GM19372 (cell line): ENCODE measurements around the gene PIBF1.
"Not testable (repeated sequence)": the region's sequence is repeated elsewhere in the genome, so short reads cannot be mapped to it uniquely, and the experiment has no call there.

Experiments
- ATAC-seq: cut with Tn5 transposase; IDR thresholded peaks from one replicate; pipeline ENCODE4 v1.9.1; 2021; ENCODE audit warnings: mild to moderate bottlenecking, low read depth, moderate library complexity; ENCODE audit not compliant: unreplicated experiment

PIBF1 gene

DNA sequence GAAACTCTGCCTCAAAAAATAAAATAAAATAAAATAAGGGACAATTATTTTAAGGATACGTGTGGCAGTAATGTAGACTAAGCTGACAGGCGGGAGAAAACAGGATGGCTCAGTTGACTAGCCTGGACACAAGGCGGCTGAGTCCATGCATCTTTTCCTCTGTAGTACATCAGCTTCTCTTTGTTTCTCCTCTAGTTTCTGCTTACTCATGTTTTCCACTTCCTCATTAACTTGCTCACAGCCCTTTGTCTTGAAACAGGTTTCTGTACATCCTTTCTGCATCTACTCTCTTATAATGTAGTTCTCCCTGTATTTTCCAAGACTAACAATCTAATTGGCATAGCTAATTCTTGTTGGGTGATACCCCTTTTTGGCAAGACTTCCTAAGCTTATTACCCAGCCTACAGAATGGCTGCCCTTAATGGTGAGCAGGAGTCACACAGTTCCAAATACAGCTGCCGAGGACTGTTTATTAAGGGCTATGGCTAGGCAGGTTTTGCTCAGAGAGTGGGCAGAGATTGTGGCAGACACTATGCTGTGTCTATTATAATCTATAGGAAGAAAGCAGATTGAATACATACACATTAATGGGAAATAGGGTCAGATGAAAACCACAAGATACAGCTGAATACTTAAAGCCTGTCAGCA, 218.2 kb downstream of the PIBF1 start:
- no peak for ATAC-seq

DNA sequence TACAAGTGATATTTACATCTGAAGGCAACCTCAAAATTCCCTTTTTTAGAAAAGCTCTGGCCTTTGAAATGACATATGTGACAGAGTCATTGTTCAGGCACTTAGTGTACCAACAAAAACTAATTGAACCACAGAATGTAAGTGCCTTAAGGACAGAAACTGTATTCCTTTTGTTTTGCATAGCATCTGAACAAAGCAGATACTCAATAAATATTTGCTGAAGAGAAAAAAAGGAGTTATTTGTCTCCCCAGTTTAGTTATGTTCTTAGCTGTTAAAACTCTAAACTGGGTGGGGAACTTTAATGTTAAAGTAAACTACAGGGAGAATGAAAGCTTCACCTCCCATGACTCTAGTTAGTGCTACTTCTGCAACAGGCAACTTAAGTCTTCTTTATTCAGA, 220.0 kb downstream of the PIBF1 start:
- no peak for ATAC-seq

DNA sequence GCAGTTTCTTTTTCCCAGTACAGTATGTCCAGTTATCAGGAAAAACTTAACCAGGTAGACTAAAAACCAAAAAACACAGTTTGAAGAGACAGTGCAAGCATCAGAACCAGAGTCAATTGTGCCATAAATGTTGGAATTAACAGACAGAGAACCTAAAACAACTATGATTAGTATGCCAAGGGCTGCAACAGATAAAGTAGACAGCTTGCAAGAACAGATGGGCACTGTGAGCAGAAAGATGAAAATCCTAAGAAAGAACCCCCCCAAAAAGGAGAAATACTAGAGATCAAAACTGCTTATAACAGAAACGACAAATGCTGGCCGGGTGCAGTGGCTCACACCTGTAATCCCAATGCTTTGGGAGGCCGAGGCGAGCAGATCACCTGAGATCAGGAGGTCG, 229.8 kb downstream of the PIBF1 start:
- ATAC-seq = no peak

DNA sequence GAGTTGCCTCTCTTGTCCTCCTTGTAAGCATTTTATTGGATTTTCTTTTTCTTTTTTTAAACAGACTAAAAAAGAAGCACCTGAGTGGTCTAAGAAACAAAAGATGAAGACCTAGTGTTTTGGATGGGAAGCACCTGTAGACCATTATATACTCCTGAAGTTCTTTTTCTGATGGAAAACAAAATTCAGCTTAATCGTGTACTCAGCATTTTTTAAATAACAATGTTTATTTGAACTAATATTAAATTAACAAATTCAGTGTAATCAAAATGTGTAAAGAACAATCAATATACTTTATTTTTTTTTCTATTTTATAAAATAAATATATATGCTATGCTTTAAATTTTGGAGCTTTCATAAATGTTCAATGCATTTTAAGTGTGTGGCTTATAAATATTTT, 233.9 kb downstream of the PIBF1 start:
- no peak for ATAC-seq

DNA sequence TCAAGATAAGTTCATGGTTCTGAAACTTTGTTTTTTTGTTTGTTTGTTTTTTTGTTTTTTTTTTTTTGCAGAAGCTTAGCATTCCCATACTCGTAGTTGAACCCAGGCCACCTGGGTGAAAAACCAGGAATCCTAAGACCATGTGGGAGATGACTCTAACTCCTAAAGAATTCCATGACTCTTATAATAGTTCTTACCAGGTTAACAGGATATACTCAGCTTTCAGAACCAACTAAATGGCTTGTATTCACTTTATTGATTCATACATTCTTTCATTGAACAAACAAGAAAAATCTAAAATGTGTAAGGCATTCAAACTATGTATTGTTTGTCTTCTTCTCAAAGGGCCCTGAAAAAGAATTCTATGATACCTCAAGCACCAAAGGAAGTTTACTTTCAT, 236.4 kb downstream of the PIBF1 start:
- no peak for ATAC-seq

DNA sequence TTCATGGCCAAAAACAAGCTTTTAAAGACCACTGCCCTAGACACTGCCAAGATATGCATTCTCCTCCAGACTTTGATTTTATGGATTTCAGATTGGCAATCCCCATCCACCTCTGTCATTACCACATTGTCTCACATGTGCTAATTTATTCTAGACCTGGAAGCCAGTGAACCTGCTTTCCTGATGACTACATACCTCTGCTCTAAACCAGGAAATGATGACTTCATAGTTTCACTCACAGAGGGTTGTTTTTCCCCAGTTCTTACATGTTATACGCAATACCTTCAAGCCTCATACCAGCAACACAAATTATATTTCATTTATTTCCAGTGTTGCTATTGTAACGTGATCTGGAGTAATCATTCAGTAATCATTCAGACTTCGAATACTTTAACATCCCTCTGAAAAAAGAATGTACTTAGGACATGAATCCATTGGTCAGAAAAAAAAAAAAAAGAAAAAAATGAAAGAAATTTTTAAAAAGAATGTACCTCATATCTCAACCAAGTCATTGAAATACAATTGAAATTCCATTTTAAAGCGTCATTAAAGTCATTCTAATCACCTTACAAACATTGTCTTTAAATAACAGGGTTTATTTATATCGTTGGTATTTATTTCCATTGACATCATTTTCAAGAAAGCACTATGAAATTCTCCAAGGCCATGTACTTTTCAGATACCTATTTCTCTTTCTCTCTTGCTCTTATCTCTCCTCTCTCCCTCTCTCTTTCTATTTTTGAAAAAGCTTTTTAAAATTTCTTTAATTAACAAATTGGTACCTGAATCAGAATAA, 243.5 kb downstream of the PIBF1 start:
- no peak for ATAC-seq

DNA sequence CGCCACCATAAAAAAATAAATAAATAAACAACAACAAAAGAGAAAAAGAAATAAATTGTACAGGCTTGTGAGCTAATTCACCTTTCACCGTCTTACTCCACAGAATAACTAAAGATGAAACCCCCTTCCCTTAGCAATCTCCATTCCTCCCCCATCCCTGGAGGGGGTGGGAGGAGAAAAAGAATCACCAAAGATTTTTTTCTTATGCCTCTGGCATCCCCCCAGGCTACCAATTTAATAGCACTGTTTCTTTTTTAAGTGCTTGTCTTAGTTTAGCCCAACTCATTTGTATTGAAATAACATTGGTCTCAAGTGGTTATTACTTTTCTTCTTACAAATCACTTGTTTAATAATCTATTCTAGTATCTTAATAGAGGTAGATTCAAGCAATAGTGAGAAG, 253.0 kb downstream of the PIBF1 start:
- no peak for ATAC-seq

DNA sequence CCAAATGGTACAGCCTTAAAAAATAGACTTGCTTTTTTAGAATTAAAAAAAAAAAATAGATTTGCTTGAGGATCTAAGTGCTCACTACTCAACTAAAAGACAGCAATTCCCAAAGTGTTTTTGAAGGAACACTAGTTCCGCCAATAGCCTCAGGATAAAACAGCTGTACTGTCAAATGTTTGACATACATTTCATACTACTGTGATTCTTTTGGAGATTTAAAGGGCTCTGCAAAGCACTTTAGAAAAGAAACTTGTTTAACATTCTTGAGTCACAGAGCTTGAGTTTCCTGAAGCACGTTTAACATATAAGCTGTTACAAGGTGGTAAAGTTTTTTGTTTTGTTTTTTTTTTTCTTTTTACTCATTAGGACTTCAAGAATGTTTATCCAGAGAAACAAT, 253.7 kb downstream of the PIBF1 start:
- ATAC-seq = no peak

DNA sequence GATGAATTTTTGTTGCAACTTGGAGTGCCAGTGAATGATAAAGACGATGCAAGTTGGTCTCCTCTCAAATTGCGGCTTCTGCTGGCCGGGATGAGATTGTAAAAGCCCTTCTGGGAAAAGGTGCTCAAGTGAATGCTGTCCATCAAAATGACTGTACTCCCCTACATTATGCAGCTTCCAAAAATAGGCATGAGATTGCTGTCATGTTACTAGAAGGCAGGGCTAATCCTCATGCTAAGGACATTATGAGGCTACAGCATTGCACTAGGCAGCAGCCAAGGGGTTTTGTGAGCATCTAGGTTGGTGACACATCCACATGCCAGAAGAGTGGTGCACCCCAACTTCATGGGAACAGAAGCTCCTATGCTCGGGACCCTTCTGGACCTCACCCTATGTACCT, 254.6 kb downstream of the PIBF1 start:
- ATAC-seq = no peak

DNA sequence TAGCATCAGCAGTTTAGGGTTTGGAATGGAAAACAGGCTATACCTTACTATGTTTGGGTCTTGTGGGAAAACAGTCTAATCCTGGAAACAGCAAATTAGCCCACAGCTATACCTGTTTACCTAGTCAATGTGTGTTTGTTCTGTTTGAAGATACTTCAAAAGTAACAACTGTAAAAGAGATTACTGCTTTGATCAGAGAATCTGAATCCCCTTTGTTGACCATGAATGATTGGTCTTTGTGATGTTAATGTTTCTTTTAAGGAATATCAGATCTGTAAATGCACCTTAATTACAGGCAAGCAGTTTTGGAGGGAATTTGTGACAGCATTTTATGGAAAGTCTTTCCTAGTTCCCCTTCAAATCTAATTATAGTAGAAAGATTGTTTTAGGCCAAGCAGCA, 256.1 kb downstream of the PIBF1 start:
- ATAC-seq = no peak

DNA sequence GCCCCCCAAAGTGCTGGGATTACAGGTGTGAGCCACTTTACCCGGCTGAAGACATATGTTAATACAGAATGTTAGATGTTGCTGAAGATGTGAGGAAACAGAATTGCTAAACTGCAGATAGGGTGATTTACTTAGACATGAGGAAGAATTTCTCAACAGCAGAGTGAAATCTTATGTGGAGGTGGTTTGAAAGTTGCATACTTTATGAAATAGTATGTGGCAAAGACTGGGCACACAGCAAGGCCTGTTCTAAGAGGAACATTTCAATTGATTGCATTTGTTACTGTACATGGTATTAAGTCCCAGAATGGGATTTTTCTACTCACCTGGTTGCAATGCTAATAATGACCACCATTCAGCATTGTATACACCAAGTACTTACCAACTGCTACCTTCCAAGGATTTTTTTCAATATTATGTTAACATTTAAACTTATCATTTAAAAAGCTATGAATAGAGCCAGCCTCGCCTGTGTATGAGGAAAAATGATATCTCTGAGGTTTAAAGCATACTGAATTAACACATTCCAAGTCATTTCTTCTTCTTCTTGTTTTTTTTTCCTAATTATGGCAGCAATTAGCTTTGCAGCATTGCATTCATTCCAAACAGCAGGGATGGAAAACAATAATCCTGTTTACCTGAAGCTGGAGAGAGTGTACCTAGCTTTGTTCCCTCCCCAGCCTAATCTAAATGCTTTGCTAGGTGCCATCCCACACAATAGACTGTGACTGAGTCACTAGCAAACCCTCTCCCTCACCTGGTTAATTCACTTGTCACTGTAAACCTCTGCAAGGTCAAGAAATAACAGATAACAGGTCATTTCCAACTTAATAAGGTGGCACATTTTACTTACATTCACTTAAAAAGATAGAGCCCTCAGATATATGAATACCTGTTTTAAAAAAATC, 257.5 kb downstream of the PIBF1 start:
- no peak for ATAC-seq

DNA sequence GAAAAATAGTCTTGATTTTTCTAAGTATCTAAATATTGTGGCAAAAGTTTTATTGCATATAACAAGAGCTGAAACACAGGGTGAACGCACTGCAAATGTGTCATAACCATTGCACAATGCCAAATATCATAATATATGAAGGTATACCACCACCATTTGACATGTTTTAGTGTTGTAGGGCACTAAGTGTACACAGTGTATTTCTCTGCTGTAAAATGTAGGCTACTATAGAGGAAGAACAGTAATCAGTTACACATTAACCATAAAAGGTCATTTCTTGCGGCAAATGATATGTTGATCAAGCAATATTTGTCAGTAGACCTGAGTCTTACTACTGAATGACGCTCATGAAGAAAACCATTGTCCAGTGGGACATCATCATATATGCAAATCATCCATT, 258.6 kb downstream of the PIBF1 start:
- ATAC-seq = no peak

DNA sequence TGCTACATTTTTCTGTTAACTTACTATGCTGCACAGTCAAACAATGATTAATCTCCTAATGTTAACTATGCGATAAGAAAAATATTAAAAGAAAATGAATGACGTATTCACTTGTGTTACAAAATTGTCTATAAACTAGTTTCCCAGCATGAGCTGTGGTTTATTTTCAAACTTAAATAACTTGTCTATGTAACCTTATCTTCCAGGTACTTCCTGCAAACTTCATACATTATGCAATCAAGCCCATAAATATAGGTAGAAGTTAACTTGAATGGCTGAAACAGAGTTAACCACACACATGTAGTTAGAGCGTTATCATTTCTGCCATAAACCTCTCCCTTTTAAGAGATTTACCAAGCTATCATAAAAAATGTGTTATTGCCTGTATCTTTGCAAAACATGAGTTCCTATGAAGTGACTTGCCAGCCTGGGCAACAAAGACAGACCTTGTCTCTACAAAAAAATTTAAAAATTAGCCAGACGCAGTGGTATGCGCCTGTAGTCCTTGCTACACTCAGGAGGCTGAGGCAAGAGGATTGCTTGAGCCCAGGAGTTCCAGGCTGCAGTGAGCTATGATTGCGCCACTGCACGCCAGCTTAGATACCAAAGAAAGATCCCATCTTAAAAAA, 259.1 kb downstream of the PIBF1 start:
- no peak for ATAC-seq

DNA sequence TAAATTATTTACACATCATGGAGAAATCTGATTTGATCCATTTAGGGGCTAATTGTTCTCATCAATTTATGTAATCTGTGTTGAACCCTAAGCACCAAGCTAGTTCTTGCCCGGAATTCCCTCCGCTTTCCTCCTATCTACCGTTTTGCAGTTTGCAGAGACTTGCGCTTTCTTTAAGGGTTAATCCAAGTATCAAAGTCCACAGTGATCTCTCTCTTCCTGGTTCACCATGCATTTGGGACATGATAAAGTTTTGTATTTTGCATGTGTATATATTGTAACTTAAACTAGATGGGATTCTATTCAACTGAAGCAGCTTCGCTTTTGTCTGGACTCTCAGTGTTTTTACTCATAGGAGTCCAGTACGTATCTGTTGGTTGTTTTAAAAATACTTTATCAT, 263.1 kb downstream of the PIBF1 start:
- ATAC-seq = no peak

DNA sequence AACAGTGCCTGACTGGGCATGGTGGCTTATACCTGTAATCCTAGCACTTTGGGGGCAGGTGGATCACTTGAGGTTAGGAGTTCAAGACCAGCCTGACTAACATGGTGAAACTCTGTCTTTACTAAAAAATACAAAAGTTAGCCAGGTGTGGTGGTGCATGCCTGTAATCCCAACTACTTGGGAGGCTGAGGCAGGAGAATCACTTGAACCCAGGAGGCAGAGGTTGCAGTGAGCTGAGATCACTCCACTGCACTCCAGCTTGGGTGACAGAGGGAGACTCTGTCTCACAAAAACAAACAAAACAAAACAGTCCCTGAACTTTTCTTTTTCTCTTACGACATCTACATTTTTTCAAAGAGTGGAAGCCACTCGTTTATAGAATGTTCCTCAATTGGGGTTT, 266.7 kb downstream of the PIBF1 start:
- not testable (repeated sequence) for ATAC-seq

DNA sequence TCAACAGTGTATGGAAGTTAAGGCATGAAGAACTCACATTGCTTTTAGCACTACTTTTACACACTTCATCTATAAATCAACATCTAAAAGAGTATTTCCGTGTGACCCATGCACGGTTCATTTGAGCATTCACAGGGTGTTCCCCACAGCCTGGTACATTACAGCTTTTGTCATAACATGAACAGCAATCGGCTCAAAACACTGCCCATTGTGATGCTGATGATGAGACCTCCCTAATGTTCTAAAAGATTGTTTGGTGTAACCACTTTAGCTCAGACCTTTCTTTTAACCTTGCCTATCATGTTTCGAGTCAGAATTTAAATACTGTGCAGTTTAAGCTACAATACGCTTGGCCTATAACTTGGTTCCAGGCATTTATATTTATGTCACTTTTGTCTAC, 272.8 kb downstream of the PIBF1 start:
- no peak for ATAC-seq

DNA sequence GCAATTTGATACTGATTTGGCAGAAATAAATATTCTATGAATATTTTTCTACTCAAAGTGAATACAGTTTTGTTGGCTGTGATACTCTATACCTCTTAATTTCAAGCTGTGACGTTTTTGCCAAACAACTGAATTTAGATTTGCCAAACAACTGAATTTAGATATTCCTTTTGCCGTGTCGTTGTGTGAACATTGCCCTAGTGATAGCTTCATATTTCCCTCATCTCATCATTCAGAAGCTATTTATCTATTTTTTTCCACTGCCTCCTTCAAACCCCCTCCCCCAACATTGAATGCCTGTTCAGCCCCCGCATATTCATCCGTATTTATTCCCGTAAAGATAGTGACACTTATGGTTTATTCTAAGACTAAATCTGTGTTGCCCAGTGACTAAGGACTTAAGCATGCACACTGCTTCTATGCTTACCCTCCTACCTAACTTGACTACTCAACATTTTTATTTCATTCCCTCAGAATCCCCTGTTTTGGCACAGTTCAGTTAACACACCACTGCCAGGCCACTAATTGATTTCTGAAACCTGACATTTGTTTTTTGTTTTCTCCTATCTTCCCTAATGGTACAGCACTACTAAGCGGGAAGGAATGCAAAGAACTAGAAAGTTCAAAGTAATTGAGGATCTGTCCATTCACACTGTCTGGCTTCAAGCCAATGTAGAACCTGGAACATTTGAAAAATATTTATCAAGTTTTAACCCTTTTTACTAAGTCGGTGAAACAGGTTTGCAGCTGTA, 274.1 kb downstream of the PIBF1 start:
- ATAC-seq = no peak

DNA sequence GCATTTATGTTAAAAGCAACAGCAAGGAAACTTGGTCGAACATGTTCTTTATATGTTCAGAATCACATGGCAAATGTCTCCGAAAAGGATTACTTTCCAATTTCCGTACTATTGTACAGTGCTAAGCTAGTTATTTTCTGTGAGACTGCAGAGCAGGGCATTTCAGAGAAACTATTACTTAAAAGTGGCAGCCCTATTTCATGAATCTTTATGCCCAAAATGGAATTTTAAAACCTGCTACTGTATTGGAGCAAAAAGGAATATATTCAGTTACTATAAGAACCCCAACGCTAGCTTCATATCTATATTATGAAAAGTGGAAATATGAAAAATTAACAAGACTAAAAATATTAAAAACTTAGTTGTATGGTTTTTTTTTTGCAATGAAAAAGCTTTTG, 274.6 kb downstream of the PIBF1 start:
- no peak for ATAC-seq

DNA sequence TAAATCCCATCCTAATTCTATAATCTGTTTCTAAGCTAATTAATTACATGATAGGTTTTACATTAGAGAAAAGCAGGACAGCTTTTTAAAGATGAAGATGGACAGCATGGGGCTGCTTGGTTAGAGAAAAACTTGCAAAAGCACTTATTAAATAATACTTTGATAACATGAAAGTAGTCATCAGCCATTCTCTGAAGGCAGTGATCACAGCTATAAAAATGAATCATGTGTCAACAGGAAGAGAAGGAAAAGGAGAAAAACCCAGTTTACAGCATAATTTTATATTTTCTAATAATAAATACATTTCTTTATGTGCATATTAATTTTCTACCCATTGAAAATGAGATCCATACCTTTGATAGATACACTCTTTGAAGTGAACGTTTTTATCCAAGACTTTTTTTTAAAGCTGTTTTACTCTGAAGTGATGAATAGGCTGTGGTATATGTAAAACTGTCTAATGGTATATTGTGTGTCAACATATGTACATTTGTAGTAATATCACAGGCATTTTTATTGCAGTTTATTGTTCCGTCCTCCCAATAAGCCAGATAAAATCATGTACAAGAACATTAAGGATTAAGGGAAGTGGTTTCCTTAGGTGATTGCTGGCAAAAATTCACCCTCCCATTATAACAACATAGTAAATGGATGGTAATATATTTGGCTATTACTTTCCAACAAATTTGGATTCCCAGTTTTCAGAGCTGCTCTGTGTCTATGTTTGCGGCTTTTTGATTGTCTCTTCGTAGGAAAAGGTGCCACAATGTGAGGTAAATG, 275.5 kb downstream of the PIBF1 start:
- no peak for ATAC-seq

DNA sequence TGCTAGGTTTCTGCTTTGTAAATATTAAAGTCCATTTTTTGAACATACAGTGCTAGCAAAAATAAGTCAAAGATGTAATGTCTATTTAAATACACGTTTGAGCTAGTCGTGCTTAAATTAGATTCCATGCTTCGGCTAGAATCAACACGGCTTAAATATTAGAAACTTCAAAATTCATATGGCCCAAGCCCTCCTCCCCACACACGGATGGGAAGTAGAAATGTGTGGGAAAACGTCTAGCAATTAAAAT, 276.1 kb downstream of the PIBF1 start:
- ATAC-seq = no peak
